Activated effector memory CD4-positive, alpha-beta T cell treated with anti-CD3 and anti-CD28 coated beads, Interleukin-2, amount 50 U/mL, for 16 hours (primary cell): ENCODE results near the gene CHST8.

Experiments used
- DNase-seq: peaks from one replicate; pipeline ENCODE4 v3.0.0-alpha.2; 2020

The CHST8 gene

GRCh38 chr19:33799476-33799875, 177.7 kb downstream of the CHST8 start:
- no peak for DNase-seq

- DNase-seq = no peak
These were observed 178.4 kb downstream of the CHST8 start for GRCh38 chr19:33800012-33800680.

GRCh38 chr19:33801411-33801810, 179.7 kb downstream of the CHST8 start:
- DNase-seq = no peak

GRCh38 chr19:33802001-33802400, 180.2 kb downstream of the CHST8 start:
- DNase-seq = no peak

- no peak for DNase-seq
These were observed 181.0 kb downstream of the CHST8 start for GRCh38 chr19:33802801-33803200.

- no peak for DNase-seq
These were observed 181.6 kb downstream of the CHST8 start for GRCh38 chr19:33803383-33803782.

GRCh38 chr19:33804021-33804799, 182.5 kb downstream of the CHST8 start:
- DNase-seq = no peak

GRCh38 chr19:33805313-33805712, 183.6 kb downstream of the CHST8 start:
- no peak for DNase-seq

GRCh38 chr19:33805840-33806433, 184.2 kb downstream of the CHST8 start:
- no peak for DNase-seq

GRCh38 chr19:33806434-33806881, 184.7 kb downstream of the CHST8 start:
- no peak for DNase-seq

- DNase-seq = no peak
These were observed 186.6 kb downstream of the CHST8 start for GRCh38 chr19:33808399-33808798.

- no peak for DNase-seq
These were observed 188.2 kb downstream of the CHST8 start for GRCh38 chr19:33809960-33810359.

GRCh38 chr19:33810821-33811220, 189.1 kb downstream of the CHST8 start:
- DNase-seq = no peak

GRCh38 chr19:33811246-33811645, 189.5 kb downstream of the CHST8 start:
- DNase-seq = peak; percentile 39

GRCh38 chr19:33811736-33812387, 190.1 kb downstream of the CHST8 start:
- no peak for DNase-seq

GRCh38 chr19:33812388-33813330, 190.9 kb downstream of the CHST8 start:
- DNase-seq = peak; percentile 58

GRCh38 chr19:33813391-33814101, 191.8 kb downstream of the CHST8 start:
- peak; percentile 54 for DNase-seq

GRCh38 chr19:33814181-33815165, 192.7 kb downstream of the CHST8 start:
- DNase-seq = peak; percentile 36

GRCh38 chr19:33815380-33816340, 193.9 kb downstream of the CHST8 start:
- DNase-seq = peak; percentile 22
